GM04504 (cell line): Measurements from ENCODE around the gene CTNNA3.

Source experiments
- DNase-seq: peaks from one replicate; pipeline ENCODE4 v3.0.0-alpha.2; 2012; ENCODE audit warnings: low read depth

CTNNA3 gene

GRCh38 chr10:66752714-66753113 lies 943.3 kb downstream of the CTNNA3 start:
- no peak for DNase-seq

- DNase-seq: no peak
These were observed 947.8 kb downstream of the CTNNA3 start for GRCh38 chr10:66748217-66748616.

GRCh38 chr10:66747451-66747850 lies 948.5 kb downstream of the CTNNA3 start:
- peak; percentile 64 for DNase-seq

GRCh38 chr10:66746711-66747110 lies 949.3 kb downstream of the CTNNA3 start:
- DNase-seq: no peak

- no peak for DNase-seq
These were observed 949.7 kb downstream of the CTNNA3 start for GRCh38 chr10:66746246-66746645.

GRCh38 chr10:66744915-66745314 lies 951.1 kb downstream of the CTNNA3 start:
- DNase-seq: no peak

- no peak for DNase-seq
These were observed 958.8 kb downstream of the CTNNA3 start for GRCh38 chr10:66737241-66737640.

- no peak for DNase-seq
These were observed 972.2 kb downstream of the CTNNA3 start for GRCh38 chr10:66723608-66724400.

GRCh38 chr10:66719483-66719882 lies 976.5 kb downstream of the CTNNA3 start:
- no peak for DNase-seq

- no peak for DNase-seq
These were observed 978.6 kb downstream of the CTNNA3 start for GRCh38 chr10:66717231-66717981.

GRCh38 chr10:66714741-66715140 lies 981.3 kb downstream of the CTNNA3 start:
- DNase-seq: peak; percentile 21

- no peak for DNase-seq
These were observed 982.6 kb downstream of the CTNNA3 start for GRCh38 chr10:66713387-66713786.

- DNase-seq: no peak
These were observed 997.9 kb downstream of the CTNNA3 start for GRCh38 chr10:66698069-66698468.

GRCh38 chr10:66695046-66695445 lies 1000.9 kb downstream of the CTNNA3 start:
- DNase-seq: no peak

- DNase-seq: no peak
These were observed 1011.4 kb downstream of the CTNNA3 start for GRCh38 chr10:66684581-66684980.

- no peak for DNase-seq
These were observed 1015.1 kb downstream of the CTNNA3 start for GRCh38 chr10:66680886-66681285.

GRCh38 chr10:66678521-66678920 lies 1017.5 kb downstream of the CTNNA3 start:
- DNase-seq: peak; percentile 12

GRCh38 chr10:66673071-66673470 lies 1022.9 kb downstream of the CTNNA3 start:
- no peak for DNase-seq

- no peak for DNase-seq
These were observed 1024.4 kb downstream of the CTNNA3 start for GRCh38 chr10:66671562-66671961.

GRCh38 chr10:66671064-66671463 lies 1024.9 kb downstream of the CTNNA3 start:
- no peak for DNase-seq

- no peak for DNase-seq
These were observed 1039.5 kb downstream of the CTNNA3 start for GRCh38 chr10:66656499-66656898.

- DNase-seq: no peak
These were observed 1041.1 kb downstream of the CTNNA3 start for GRCh38 chr10:66654861-66655260.

- no peak for DNase-seq
These were observed 1044.5 kb downstream of the CTNNA3 start for GRCh38 chr10:66651308-66652082.
